NB4 (cell line): ENCODE measurements around the gene CDHR2.

Experiments used
- DNase-seq: peaks from one replicate; pipeline ENCODE4 v3.0.0; 2010; ENCODE audit warnings: low read depth
- H3K4me3 ChIP-seq: one replicate; pipeline ENCODE4 v1.5.1; 2011; ENCODE audit warnings: mild to moderate bottlenecking, low read depth, low read length, moderate library complexity
- CTCF ChIP-seq: IDR thresholded peaks from one replicate; pipeline ENCODE4 v1.5.1; 2012; ENCODE audit warnings: low read depth, low read length
- MAX ChIP-seq: IDR thresholded peaks from 2 replicates; pipeline ENCODE4 v1.6.1; 2011; ENCODE audit warnings: low read depth, low read length
- MYC ChIP-seq: IDR thresholded peaks from 2 replicates; pipeline ENCODE4 v1.6.1; 2011; ENCODE audit warnings: low read depth, low read length
- POLR2A ChIP-seq: IDR thresholded peaks from 2 replicates; pipeline ENCODE4 v1.6.1; 2011; ENCODE audit warnings: mild to moderate bottlenecking; ENCODE audit not compliant: insufficient read length; ENCODE audit errors: extremely low read depth

CDHR2 gene

GRCh38 chr5:176508603-176509002, 40.5 kb upstream of the CDHR2 start:
- no peak overlapping the region for H3K4me3 ChIP-seq
- no peak for DNase-seq
- TF ChIP-seq POLR2A (no peak), MYC (no peak), MAX (no peak), CTCF (no peak)

GRCh38 chr5:176513788-176514187, 35.4 kb upstream of the CDHR2 start:
- no peak for DNase-seq
- TF ChIP-seq MYC (no peak), POLR2A (no peak), CTCF (no peak), MAX (no peak)
- H3K4me3 ChIP-seq, result no peak overlapping the region

GRCh38 chr5:176514244-176514950, 34.7 kb upstream of the CDHR2 start:
- DNase-seq, result no peak
- no peak for TF ChIP-seq MAX

GRCh38 chr5:176515396-176515795, 33.7 kb upstream of the CDHR2 start:
- no peak for TF ChIP-seq CTCF
- TF ChIP-seq MAX, result no peak
- no peak for TF ChIP-seq MYC
- H3K4me3 ChIP-seq, result no peak overlapping the region
- no peak for DNase-seq

More at GRCh38 chr5:176514244-176514950, 34.7 kb upstream of the CDHR2 start:
- H3K4me3 ChIP-seq, result no peak overlapping the region

GRCh38 chr5:176517053-176517661, 32.0 kb upstream of the CDHR2 start:
- no peak overlapping the region for H3K4me3 ChIP-seq
- TF ChIP-seq MAX, result no peak
- no peak for TF ChIP-seq MYC
- DNase-seq, result peak; percentile 47

- DNase-seq, result no peak
- no peak overlapping the region for H3K4me3 ChIP-seq
- TF ChIP-seq MYC, result no peak
- no peak for TF ChIP-seq POLR2A
- TF ChIP-seq MAX, result no peak
These were observed 29.1 kb upstream of the CDHR2 start for GRCh38 chr5:176519810-176520720.

GRCh38 chr5:176521286-176521685, 27.9 kb upstream of the CDHR2 start:
- no peak overlapping the region for H3K4me3 ChIP-seq
- DNase-seq, result no peak
- no peak for TF ChIP-seq MAX
- TF ChIP-seq CTCF, result no peak
- TF ChIP-seq MYC, result no peak
